ENCODE data around the gene DISC1. TPM values are rescaled to one million over a fixed set of nuclear protein-coding genes. Genes with fewer than 3 reads are reported as not detected.
"Not testable (repeated sequence)": the region's sequence is repeated elsewhere in the genome, so short reads cannot be mapped to it uniquely, and the experiment has no call there.

Gene DISC1
- total and polyA plus RNA-seq, 4 experiments from 2014 or later, result 1.9 to 18.0 (median 10.0) TPM

DNA sequence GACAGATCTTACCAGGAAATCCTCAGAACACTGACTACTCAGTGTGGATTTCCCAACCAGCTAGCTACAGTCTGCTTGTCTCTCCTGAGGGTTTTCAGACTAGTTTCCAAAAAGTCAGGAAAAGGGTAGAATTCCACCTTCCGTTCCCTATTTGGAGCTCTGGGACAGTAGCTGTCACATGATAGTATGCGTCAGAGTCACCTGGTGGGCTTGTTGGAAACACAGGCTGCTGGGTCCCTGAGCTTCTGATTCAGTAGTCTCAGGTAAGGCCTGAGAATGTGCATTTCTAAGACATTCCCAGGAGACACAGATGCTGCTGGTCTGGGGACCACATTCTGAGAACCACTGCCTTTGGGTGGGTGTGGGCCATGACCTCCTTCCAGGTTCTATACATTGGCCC, 272.5 kb downstream of the DISC1 start:
- no peaks in the 10 kb centered on the region for H3K27me3 ChIP-seq (ENCODE audit: insufficient read depth, low read length)
- no peak overlapping the region for H3K4me3 ChIP-seq (ENCODE audit: low read length in 2 of 2)
- Mint-ChIP-seq H3K36me3 (peaks cover 0 to 4% of the 10 kb centered on the region in 2 donors), H3K9me3 (peaks cover 0 to 4% (median 0%) of the 10 kb centered on the region in 8 donors), H3K4me3 (no peak overlapping the region), H3K27me3 (no peaks in the 10 kb centered on the region), H3K4me1 (peaks cover under 1 to 20% (median 12%) of the 10 kb centered on the region in 4 donors), H3K27ac (no peak overlapping the region)
- ChIA-PET CTCF (ENCODE audit: partially characterized antibody) (interaction anchor here (1.1 kb wide), 1 partner anchor 9 kb away, joined by 5 read pairs; no protein-coding TSS in a partner anchor), POLR2A (ENCODE audit: partially characterized antibody) (no interaction called here)
- no peaks in the 10 kb centered on the region for H3K9me3 ChIP-seq (ENCODE audit: control insufficient read depth in 1 of 2, low read length in 2 of 2)
- H3K4me1 ChIP-seq (ENCODE audit: insufficient read depth, low read length), result no peaks in the 10 kb centered on the region
- no peak for DNase-seq
- no peak overlapping the region for H3K27ac ChIP-seq (ENCODE audit: low read depth, low read length)
- intact Hi-C loops (cut with micrococcal nuclease), result no loop called here
- no peaks in the 10 kb centered on the region for H3K36me3 ChIP-seq (ENCODE audit: insufficient read depth, low read length)

DNA sequence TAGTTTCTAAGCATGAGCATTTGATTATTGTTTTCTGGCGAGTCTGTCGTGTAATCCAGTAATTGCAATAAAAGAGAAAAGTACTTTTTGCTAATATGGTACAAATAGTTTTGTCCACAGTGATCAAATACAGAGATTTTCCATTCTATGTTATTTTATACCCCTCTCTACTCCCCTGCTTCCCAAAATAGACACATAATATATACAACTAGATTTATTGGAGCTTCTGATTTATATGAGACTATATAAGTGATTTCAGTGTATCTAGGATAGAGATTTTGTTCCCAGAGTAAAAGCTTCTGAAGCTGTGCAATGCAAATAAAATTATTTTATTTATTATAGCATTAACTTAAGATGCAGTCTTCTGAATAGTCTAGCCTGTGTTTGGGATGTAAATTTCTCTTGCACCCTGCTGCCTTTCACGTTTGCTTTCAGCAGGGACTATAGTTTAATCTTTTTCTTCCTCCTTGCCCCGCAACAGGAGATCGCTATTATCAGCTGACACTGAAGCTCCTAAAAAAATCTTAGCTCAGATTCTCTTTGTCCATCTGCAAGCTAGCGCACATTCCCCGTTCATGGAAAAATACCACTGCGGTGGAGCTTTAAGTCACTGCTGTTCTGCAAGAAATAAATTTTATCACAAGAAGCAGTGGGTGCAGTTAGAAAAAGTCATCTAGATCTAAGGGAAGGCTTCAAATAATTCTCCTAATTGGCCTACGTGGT, 273.3 kb downstream of the DISC1 start:
- intact Hi-C loops (cut with micrococcal nuclease), result no loop called here
- Histone ChIP-seq H3K9me3 (ENCODE audit: control insufficient read depth in 1 of 2, low read length in 2 of 2) (no peaks in the 10 kb centered on the region), H3K27me3 (ENCODE audit: insufficient read depth, low read length) (no peaks in the 10 kb centered on the region), H3K4me1 (ENCODE audit: insufficient read depth, low read length) (no peaks in the 10 kb centered on the region), H3K4me3 (ENCODE audit: low read length in 2 of 2) (no peak overlapping the region), H3K36me3 (ENCODE audit: insufficient read depth, low read length) (no peaks in the 10 kb centered on the region), H3K27ac (ENCODE audit: low read depth, low read length) (no peak overlapping the region)
- H3K27me3 Mint-ChIP-seq, result no peaks in the 10 kb centered on the region
- POLR2A ChIA-PET (ENCODE audit: partially characterized antibody), result no interaction called here
- peaks cover 0 to 18% (median 13%) of the 10 kb centered on the region in 4 donors for H3K4me1 Mint-ChIP-seq
- no peak for DNase-seq
- H3K36me3 Mint-ChIP-seq, result peaks cover 0 to 7% of the 10 kb centered on the region in 2 donors
- H3K9me3 Mint-ChIP-seq, result peaks cover 0 to 10% (median 0%) of the 10 kb centered on the region in 8 donors
- CTCF ChIA-PET (ENCODE audit: partially characterized antibody), result interaction anchor here (0.6 to 1.2 kb wide), 3 partner anchors 10 to 14 kb away, joined by 3 to 5 read pairs (median 4); no protein-coding TSS in a partner anchor
- H3K4me3 Mint-ChIP-seq, result no peak overlapping the region
- H3K27ac Mint-ChIP-seq, result no peak overlapping the region

DNA sequence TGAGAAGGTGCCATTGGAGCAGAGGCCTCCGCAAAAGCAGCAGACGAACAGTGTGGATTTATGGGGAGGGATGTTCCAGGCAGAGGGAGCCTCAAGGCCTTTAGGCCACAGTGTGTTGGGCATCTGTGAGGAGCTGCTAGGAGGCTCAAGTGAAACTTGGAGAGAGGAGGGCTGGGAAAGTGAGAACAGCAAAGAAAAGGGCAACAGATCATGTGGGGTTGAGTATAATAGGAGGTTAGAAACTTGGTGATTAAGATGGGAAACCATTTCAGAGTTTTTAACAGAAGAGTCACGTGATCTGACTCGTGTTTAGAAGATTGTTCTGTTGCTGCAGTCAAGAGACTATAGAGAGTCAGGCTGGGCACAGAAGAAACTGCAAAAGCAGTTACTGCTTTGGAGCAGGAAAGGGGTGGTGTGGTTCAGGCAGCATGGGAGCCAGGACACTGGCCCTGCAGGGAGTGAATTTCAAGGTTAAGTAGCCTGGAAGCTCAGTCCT, 277.0 kb downstream of the DISC1 start:
- Mint-ChIP-seq H3K4me3 (peak overlapping the region in 1 of 8 donors; percentile 8), H3K27me3 (no peaks in the 10 kb centered on the region), H3K27ac (peak overlapping the region in 4 of 7 donors; percentile 5 to 66 (median 25)), H3K9me3 (peaks cover 0 to 15% (median 2%) of the 10 kb centered on the region in 8 donors), H3K4me1 (peaks cover 7 to 18% (median 10%) of the 10 kb centered on the region in 4 donors), H3K36me3 (peaks cover 1 to 5% of the 10 kb centered on the region in 2 donors)
- Histone ChIP-seq H3K9me3 (ENCODE audit: control insufficient read depth in 1 of 2, low read length in 2 of 2) (no peaks in the 10 kb centered on the region), H3K36me3 (ENCODE audit: insufficient read depth, low read length) (no peaks in the 10 kb centered on the region), H3K27me3 (ENCODE audit: insufficient read depth, low read length) (no peaks in the 10 kb centered on the region), H3K4me1 (ENCODE audit: insufficient read depth, low read length) (no peaks in the 10 kb centered on the region), H3K27ac (ENCODE audit: low read depth, low read length) (no peak overlapping the region), H3K4me3 (ENCODE audit: low read length in 2 of 2) (no peak overlapping the region)
- no peak for DNase-seq
- intact Hi-C loops (cut with micrococcal nuclease), result no loop called here
- ChIA-PET CTCF (ENCODE audit: partially characterized antibody) (interaction anchor here (1.1 kb wide), 1 partner anchor 38 kb away, joined by 3 read pairs; no protein-coding TSS in a partner anchor), POLR2A (ENCODE audit: partially characterized antibody) (no interaction called here)

DNA sequence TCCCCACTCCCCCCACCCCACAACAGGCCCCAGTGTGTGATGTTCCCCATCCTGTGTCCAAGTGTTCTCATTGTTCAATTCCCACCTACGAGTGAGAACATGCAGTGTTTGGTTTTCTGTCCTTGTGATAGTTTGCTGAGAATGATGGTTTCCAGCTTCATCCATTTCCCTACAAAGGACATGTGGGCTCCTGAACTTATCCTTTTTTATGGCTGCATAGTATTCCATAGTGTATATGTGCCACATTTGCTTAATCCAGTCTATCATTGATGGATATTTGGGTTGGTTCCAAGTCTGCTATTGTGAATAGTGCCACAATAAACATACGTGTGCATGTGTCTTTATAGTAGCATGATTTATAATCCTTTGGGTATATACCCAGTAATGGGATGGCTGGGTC, 280.7 kb downstream of the DISC1 start:
- CTCF ChIA-PET (ENCODE audit: partially characterized antibody); H3K36me3 ChIP-seq (ENCODE audit: insufficient read depth, low read length); H3K4me1 ChIP-seq (ENCODE audit: insufficient read depth, low read length); POLR2A ChIA-PET (ENCODE audit: partially characterized antibody); H3K4me3 Mint-ChIP-seq; H3K27ac Mint-ChIP-seq; H3K27ac ChIP-seq (ENCODE audit: low read depth, low read length); H3K27me3 Mint-ChIP-seq; H3K27me3 ChIP-seq (ENCODE audit: insufficient read depth, low read length); intact Hi-C loops (cut with micrococcal nuclease); H3K4me3 ChIP-seq (ENCODE audit: low read length in 2 of 2); H3K9me3 ChIP-seq (ENCODE audit: control insufficient read depth in 1 of 2, low read length in 2 of 2); DNase-seq: not testable (repeated sequence)
- Mint-ChIP-seq H3K36me3 (peaks cover 8 to 14% of the 10 kb centered on the region in 2 donors), H3K9me3 (peaks cover 0 to 18% (median 4%) of the 10 kb centered on the region in 8 donors), H3K4me1 (peaks cover 18 to 50% (median 27%) of the 10 kb centered on the region in 4 donors)

DNA sequence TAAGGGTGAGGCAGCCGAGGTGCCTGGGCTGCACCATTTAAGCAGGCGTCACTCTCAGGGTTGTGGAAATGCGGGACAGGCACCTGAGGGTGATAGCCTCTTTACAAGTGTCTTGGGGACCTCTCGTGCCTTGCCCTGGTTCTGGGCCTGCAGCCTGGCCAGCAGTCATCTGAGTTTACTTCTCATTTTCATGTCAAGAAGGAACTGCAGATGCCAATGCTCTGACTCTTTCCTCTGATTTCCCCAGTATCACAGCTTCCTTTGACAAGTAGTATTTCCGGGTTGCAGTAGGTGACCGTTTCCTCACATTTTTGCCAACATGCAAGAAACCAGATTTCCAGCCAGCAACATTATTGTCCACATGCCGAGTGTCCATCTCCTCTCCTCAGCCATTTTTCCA, 286.9 kb downstream of the DISC1 start:
- Mint-ChIP-seq H3K27ac (peak overlapping the region in 5 of 7 donors; percentile 18 to 80 (median 64)), H3K27me3 (no peaks in the 10 kb centered on the region), H3K36me3 (peaks cover 10% of the 10 kb centered on the region in 2 donors), H3K4me3 (peak overlapping the region in 3 of 8 donors; percentile 5 to 64 (median 48)), H3K4me1 (peaks cover 52 to 94% (median 74%) of the 10 kb centered on the region in 4 donors), H3K9me3 (peaks cover 0 to 6% (median 3%) of the 10 kb centered on the region in 8 donors)
- Histone ChIP-seq H3K27ac (ENCODE audit: low read depth, low read length) (no peak overlapping the region), H3K27me3 (ENCODE audit: insufficient read depth, low read length) (no peaks in the 10 kb centered on the region), H3K4me3 (ENCODE audit: low read length in 2 of 2) (no peak overlapping the region), H3K9me3 (ENCODE audit: control insufficient read depth in 1 of 2, low read length in 2 of 2) (no peaks in the 10 kb centered on the region), H3K36me3 (ENCODE audit: insufficient read depth, low read length) (no peaks in the 10 kb centered on the region), H3K4me1 (ENCODE audit: insufficient read depth, low read length) (peaks cover 56% of the 10 kb centered on the region)
- intact Hi-C loops (cut with micrococcal nuclease), result no loop called here
- DNase-seq, result no peak
- POLR2A ChIA-PET (ENCODE audit: partially characterized antibody), result interaction anchor here (0.6 kb wide), 1 partner anchor 12 kb away, joined by 4 read pairs; no protein-coding TSS in a partner anchor
- CTCF ChIA-PET (ENCODE audit: partially characterized antibody), result interaction anchor here (1.2 to 1.6 kb wide), 2 partner anchors 13 to 70 kb away, joined by 3 to 4 read pairs; no protein-coding TSS in a partner anchor

DNA sequence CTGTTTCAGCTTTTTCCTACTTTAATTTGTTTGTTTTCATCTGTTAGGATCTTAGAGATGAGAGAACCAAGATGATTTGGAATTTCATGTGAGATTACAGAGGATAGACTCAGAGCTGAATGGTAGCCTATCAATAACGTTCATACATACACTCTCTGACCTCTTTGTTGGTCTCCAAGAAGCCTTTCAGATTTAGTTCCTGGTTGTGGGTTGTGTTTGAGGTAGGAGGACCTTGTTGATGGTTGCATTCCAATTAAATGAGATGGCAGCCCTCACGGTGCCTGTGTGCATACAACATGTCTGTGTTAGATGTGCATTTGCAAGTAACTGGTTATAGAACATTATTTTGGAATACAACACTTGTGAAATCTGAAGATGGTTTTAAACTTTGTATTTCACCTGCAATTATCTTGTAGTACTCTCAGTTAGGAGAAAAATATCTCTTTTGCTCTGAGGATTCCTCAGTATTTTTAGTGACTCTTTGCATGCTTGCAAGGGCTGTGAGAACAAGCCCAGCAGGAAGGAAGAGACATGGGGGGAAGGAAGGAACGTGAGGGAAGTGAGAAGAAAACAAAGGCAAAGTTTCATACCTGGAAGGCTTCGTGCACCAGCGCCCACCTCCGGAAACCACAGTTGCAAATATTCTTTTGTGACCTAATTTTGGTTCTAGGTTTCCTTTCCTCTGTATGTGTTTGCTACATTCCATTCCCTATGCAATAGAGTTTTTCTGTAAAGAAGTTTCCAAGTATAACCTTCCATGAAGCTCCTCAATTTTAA, 291.8 kb downstream of the DISC1 start:
- peak overlapping the region; percentile 69 to 89 (median 86) for H3K4me3 Mint-ChIP-seq
- H3K9me3 Mint-ChIP-seq, result peaks cover 0 to 2% (median 0%) of the 10 kb centered on the region in 8 donors
- peak overlapping the region; percentile 53 for H3K27ac ChIP-seq (ENCODE audit: low read depth, low read length)
- H3K4me3 ChIP-seq (ENCODE audit: low read length in 2 of 2), result peak overlapping the region in 1 of 2 donors; percentile 31
- no peaks in the 10 kb centered on the region for H3K27me3 ChIP-seq (ENCODE audit: insufficient read depth, low read length)
- no peaks in the 10 kb centered on the region for H3K27me3 Mint-ChIP-seq
- peak; percentile 35 to 59 (median 48) for DNase-seq
- ChIA-PET POLR2A (ENCODE audit: partially characterized antibody) (interaction anchor here (0.9 to 1.2 kb wide), 5 partner anchors 9 to 287 kb away, joined by 3 to 5 read pairs (median 3); no protein-coding TSS in a partner anchor), CTCF (ENCODE audit: partially characterized antibody) (interaction anchor here (1.0 to 5.4 kb wide), 5 partner anchors 13 to 709 kb away, joined by 3 to 45 read pairs (median 6); no protein-coding TSS in a partner anchor)
- H3K27ac Mint-ChIP-seq, result peak overlapping the region; percentile 49 to 96 (median 92)
- no peaks in the 10 kb centered on the region for H3K9me3 ChIP-seq (ENCODE audit: control insufficient read depth in 1 of 2, low read length in 2 of 2)
- H3K36me3 Mint-ChIP-seq, result no peaks in the 10 kb centered on the region
- H3K36me3 ChIP-seq (ENCODE audit: insufficient read depth, low read length), result no peaks in the 10 kb centered on the region
- intact Hi-C loops (cut with micrococcal nuclease), result loop anchor here (2.0 kb wide), 1 partner anchor 52 kb away; no protein-coding TSS in a partner anchor
- H3K4me1 ChIP-seq (ENCODE audit: insufficient read depth, low read length), result peaks cover 66% of the 10 kb centered on the region
- H3K4me1 Mint-ChIP-seq, result peaks cover 59 to 84% (median 75%) of the 10 kb centered on the region in 4 donors

Data from CD4-positive, alpha-beta memory T cell (primary cell).